ENCODE data around the gene CDY2A.
"Not testable (repeated sequence)": the region's sequence is repeated elsewhere in the genome, so short reads cannot be mapped to it uniquely, and the experiment has no call there.

The CDY2A gene

GRCh38 chrY:18025487-18025886 is at the start of gene CDY2A:
CDY2A (plus strand) TSS chrY:18025787; CDS start chrY:18026115, 328 bp downstream.
- not testable (repeated sequence) for DNase-seq

- not testable (repeated sequence) for DNase-seq
Measured at GRCh38 chrY:17997586-17997985, 28.0 kb upstream of the CDY2A start.

GRCh38 chrY:17998266-17998665 is 27.3 kb upstream of the CDY2A start:
- DNase-seq: not testable (repeated sequence)

GRCh38 chrY:18023897-18024296 is 1.7 kb upstream of the CDY2A start:
- not testable (repeated sequence) for DNase-seq

DNA sequence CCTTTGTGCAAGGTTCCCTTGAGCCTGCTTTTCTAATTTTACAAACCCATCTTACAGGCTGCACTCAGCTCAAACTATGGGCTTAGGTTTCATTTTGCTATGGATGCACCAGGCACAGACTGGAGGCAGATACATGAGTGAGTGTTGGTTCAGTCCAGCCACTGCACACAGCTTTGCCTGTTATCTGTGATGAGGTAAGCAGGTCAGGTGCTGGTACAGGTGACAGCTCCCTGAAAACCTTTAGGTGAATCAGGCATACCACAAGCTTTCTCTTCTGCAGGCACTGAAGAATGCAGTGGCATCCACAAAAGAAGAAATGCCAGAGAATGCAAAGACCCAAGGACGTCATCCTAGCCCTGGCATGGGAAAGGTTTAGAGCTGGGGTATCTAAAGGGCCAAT is 3.3 kb downstream of the CDY2A start:
- not testable (repeated sequence) for DNase-seq

DNA sequence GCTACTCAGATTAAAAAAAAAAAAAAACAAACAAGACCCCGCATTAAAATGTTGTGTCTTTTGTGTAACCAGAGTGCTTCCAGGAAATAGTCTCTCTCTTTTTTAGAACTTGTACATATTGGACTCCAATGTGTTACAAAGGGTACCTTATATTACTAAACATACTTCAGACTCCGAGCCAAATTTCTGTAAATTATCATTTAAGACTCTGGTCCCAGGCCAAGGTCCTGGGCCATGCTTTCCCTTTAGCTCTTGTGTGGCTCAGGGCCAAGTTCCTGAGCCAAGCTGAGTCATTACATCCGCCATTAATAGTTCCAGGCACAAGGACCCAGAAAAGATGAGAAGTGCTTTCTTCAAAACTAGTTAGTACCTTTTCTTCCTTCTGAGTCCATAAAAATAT is 4.6 kb downstream of the CDY2A start:
- not testable (repeated sequence) for DNase-seq

DNA sequence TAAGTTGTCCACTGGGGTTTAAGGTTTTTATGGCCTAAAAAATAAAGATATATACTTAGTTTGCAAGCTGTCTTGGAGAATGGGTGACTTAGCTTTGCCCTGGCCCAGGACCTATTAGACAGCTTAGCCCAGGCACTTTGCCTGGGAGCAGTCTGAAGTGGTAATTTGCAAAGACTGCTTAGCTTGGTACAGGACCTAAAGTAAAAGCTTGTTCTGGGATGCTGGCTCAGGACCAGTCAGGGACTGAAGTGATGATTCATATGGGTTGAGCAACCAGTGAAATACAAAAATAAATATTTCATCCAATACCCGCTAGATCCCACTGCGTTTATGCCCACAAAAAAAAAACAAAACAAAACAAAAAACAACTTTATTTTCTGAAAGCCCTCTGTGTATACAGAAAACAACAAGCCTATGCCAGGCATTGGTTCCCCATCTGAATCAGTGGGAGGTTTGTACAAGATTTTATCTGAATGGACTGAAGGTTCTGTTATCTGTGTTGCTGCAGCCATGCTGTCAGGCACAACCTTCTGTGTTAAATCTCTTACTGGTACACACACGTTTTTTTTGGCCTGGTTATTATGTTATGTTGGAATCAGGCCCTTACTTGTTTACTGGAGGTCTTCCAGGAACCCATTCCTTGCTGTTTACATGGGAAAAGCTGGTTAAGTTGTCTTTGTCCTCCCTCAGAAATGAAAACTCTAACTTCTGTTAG is 8.7 kb downstream of the CDY2A start:
- DNase-seq: not testable (repeated sequence)

GRCh38 chrY:18034864-18035263 is 9.3 kb downstream of the CDY2A start:
- DNase-seq: not testable (repeated sequence)

- not testable (repeated sequence) for DNase-seq
Measured at GRCh38 chrY:18044990-18045389, 19.4 kb downstream of the CDY2A start.

GRCh38 chrY:18048149-18049040 is 22.8 kb downstream of the CDY2A start:
- DNase-seq: not testable (repeated sequence)

DNA sequence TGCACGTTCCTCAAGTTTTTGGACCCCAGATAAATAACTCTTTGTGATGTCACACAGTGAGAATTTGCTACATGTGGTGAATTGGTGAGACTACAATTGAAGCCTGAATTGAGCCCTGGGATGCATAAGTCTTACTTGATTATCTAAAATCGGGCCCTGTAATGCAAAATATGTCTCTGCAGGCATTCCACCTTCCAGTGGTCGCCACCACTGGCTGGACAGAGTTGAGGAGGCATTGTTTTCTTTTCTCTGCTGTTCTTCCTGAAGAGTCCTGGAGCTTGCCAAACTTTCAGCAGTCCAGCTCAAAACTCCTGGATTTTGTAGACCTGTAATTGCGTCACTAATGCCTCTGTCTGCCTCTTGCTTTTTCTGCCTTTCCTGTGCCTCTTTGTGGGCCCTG is 23.5 kb downstream of the CDY2A start:
- DNase-seq: not testable (repeated sequence)

GRCh38 chrY:18056473-18056872 is 30.9 kb downstream of the CDY2A start:
- not testable (repeated sequence) for DNase-seq

DNA sequence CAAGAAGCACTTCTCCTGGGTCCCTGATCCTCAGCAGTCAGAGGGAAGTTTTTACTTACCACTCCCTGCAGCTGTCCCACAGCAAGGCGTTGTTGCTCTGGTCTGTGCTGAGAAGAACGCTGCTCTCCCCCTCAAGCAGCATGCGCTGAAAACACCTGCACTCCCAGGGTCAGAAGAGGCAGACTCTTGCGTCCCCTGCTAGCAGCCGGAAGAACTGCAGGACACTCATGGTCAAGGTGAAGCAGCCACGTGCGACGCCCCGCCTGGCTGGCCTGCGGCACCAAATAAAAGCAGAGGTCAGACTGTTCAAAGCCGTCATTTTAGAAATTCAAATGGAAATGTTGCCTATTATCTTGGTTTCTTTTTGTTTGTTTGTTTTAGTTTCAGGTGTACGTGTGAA is 47.9 kb downstream of the CDY2A start:
- not testable (repeated sequence) for DNase-seq
